H1 (cell line): ENCODE results near the gene LRP1. TPM values are rescaled to one million over a fixed set of nuclear protein-coding genes. Genes with fewer than 3 reads are reported as not detected.

ENCODE experiments used
- CTCF ChIA-PET: fragments of 300-600 bp; sonication (Branson Sonifier 250); formaldehyde crosslinking; loops from one replicate; lab custom pipeline; 2021; ENCODE audit not compliant: partially characterized antibody; lab: Charles Lee
- POLR2A ChIA-PET: fragments of 300-600 bp; sonication (Branson Sonifier 250); formaldehyde crosslinking; loops from one replicate; lab custom pipeline; 2021; ENCODE audit warnings: inconsistent platforms; ENCODE audit not compliant: partially characterized antibody; lab: Charles Lee
- DNase-seq, 2 experiments: peaks; one replicate each; pipeline versions ENCODE4 v3.0.0 to v3.0.0-alpha.2; 2010 to 2022; ENCODE audit warnings: low spot score in 2 of 2, low read depth in 1 of 2, mixed read lengths in 1 of 2
- FAIRE-seq: peaks from 2 replicates; lab custom pipeline; 2011; peaks lifted over from hg19 to GRCh38; lab: Jason Lieb, UNC
- H2AFZ ChIP-seq: 2 replicates; pipeline ENCODE4 v1.8.1; 2012; ENCODE audit warnings: low read length, inconsistent platforms
- H2AK5ac ChIP-seq: 2 replicates; pipeline ENCODE4 v1.6.1; 2013; ENCODE audit warnings: low read depth, low read length
- H2BK120ac ChIP-seq: replicated peaks from 2 replicates; pipeline ENCODE3; 2013; ENCODE audit warnings: low read depth, low read length, inconsistent platforms
- H2BK12ac ChIP-seq: 2 replicates; pipeline ENCODE4 v1.6.1; 2013; ENCODE audit warnings: low read depth, low read length
- H2BK15ac ChIP-seq: 2 replicates; pipeline ENCODE4 v1.6.1; 2013; ENCODE audit warnings: low read length
- H2BK20ac ChIP-seq: 2 replicates; pipeline ENCODE4 v1.6.1; 2013; ENCODE audit warnings: low read length
- H2BK5ac ChIP-seq: 2 replicates; pipeline ENCODE4 v1.6.1; 2013; ENCODE audit warnings: low read depth, low read length
- H3K14ac ChIP-seq: 2 replicates; pipeline ENCODE4 v1.6.1; 2013; ENCODE audit warnings: inconsistent platforms; ENCODE audit not compliant: insufficient read length
- H3K18ac ChIP-seq: 2 replicates; pipeline ENCODE4 v1.6.1; 2013; ENCODE audit warnings: low read length; ENCODE audit errors: extremely low read depth
- H3K23ac ChIP-seq: 2 replicates; pipeline ENCODE4 v1.6.1; 2013; ENCODE audit warnings: inconsistent platforms; ENCODE audit not compliant: insufficient read length
- H3K23me2 ChIP-seq: 2 replicates; pipeline ENCODE4 v1.6.1; 2013; ENCODE audit warnings: low read depth, low read length
- H3K27ac ChIP-seq: 2 replicates; pipeline ENCODE4 v1.6.1; 2011; ENCODE audit warnings: low read depth, low read length, inconsistent platforms
- H3K27me3 ChIP-seq, 4 experiments: replicated peaks in 1 of 4; 1 replicate in 1 of 4; 2 replicates in 3 of 4; pipeline versions ENCODE4 v1.6.1 to v1.8.1; 2011 to 2013; ENCODE audit warnings: low read length in 3 of 4, mild to moderate bottlenecking in 3 of 4, inconsistent platforms in 2 of 4, mixed read lengths in 2 of 4, moderate library complexity in 1 of 4; ENCODE audit not compliant: control insufficient read depth in 3 of 4, insufficient read depth in 3 of 4; ENCODE audit errors: extremely low read depth in 1 of 4
- H3K36me3 ChIP-seq, 4 experiments: 2 replicates each; pipeline versions ENCODE4 v1.6.1 to v1.8.1; 2011 to 2013; ENCODE audit warnings: mild to moderate bottlenecking in 4 of 4, low read length in 3 of 4, moderate library complexity in 2 of 4, control low read depth in 1 of 4, inconsistent platforms in 1 of 4; ENCODE audit not compliant: insufficient read depth in 4 of 4, control insufficient read depth in 2 of 4
- H3K4ac ChIP-seq: replicated peaks from 2 replicates; pipeline ENCODE3; 2013; ENCODE audit warnings: low read length, low read depth, mixed read lengths, inconsistent platforms; ENCODE audit not compliant: insufficient read length
- H3K4me1 ChIP-seq, 4 experiments: replicated peaks in 1 of 4; 1 replicate in 1 of 4; 2 replicates in 3 of 4; pipeline versions ENCODE4 v1.6.1 to v1.8.1; 2011 to 2013; ENCODE audit warnings: low read length in 3 of 4, inconsistent platforms in 2 of 4, mixed read lengths in 1 of 4; ENCODE audit not compliant: insufficient read depth in 4 of 4, control insufficient read depth in 3 of 4
- H3K4me2 ChIP-seq, 2 experiments: 2 replicates each; pipeline versions ENCODE4 v1.6.1 to v1.8.1; 2011 to 2013; ENCODE audit warnings: low read depth in 2 of 2, low read length in 2 of 2, control low read depth in 1 of 2, inconsistent platforms in 1 of 2, mild to moderate bottlenecking in 1 of 2; ENCODE audit not compliant: insufficient read depth in 1 of 2
- H3K4me3 ChIP-seq, 4 experiments: fragments of 200-600, 300-600 bp in 1 of 4; sonication (generic), shearing (Covaris generic), sonication (Bioruptor Twin) in 1 of 4; 2 replicates each; pipeline versions ENCODE4 v1.5.1 to v1.8.1; 2011 to 2016; ENCODE audit warnings: low read length in 4 of 4, low read depth in 3 of 4, control low read depth in 2 of 4, inconsistent platforms in 2 of 4, mild to moderate bottlenecking in 2 of 4, mixed read lengths in 1 of 4, moderate library complexity in 1 of 4; ENCODE audit not compliant: insufficient read depth in 2 of 4; ENCODE audit errors: extremely low read depth in 1 of 4
- H3K56ac ChIP-seq: replicated peaks from 2 replicates; pipeline ENCODE3; 2013; ENCODE audit warnings: low read depth, mild to moderate bottlenecking, mixed read lengths, low read length, inconsistent platforms; ENCODE audit not compliant: insufficient read length
- H3K79me1 ChIP-seq: 2 replicates; pipeline ENCODE4 v1.6.1; 2013; ENCODE audit warnings: low read depth, low read length, control low read depth
- H3K79me2 ChIP-seq, 2 experiments: 2 replicates each; pipeline versions ENCODE4 v1.6.1 to v1.8.1; 2012 to 2013; ENCODE audit warnings: low read length in 2 of 2, mild to moderate bottlenecking in 2 of 2, inconsistent platforms in 1 of 2; ENCODE audit not compliant: insufficient read depth in 2 of 2, control insufficient read depth in 1 of 2
- H3K9ac ChIP-seq, 4 experiments: replicated peaks in 1 of 4; 1 replicate in 1 of 4; 2 replicates in 3 of 4; pipeline versions ENCODE4 v1.6.1 to v1.8.1; 2011 to 2013; ENCODE audit warnings: low read depth in 3 of 4, low read length in 3 of 4, control low read depth in 2 of 4, mild to moderate bottlenecking in 2 of 4, moderate library complexity in 2 of 4, inconsistent platforms in 1 of 4; ENCODE audit errors: extremely low read depth in 1 of 4
- H3K9me3 ChIP-seq, 2 experiments: 2 replicates each; pipeline versions ENCODE4 v1.6.1 to v1.8.1; 2012 to 2013; ENCODE audit warnings: mild to moderate bottlenecking in 2 of 2, moderate library complexity in 2 of 2, control low read depth in 1 of 2, inconsistent platforms in 1 of 2, low read depth in 1 of 2, low read length in 1 of 2, mixed read lengths in 1 of 2; ENCODE audit not compliant: insufficient read depth in 2 of 2
- H4K20me1 ChIP-seq, 2 experiments: replicated peaks in 1 of 2; 2 replicates each; pipeline versions ENCODE3 to v1.8.1; 2011 to 2013; ENCODE audit warnings: inconsistent platforms in 2 of 2, low read length in 2 of 2, mild to moderate bottlenecking in 1 of 2; ENCODE audit not compliant: insufficient read depth in 2 of 2, control insufficient read depth in 1 of 2
- H4K5ac ChIP-seq: 2 replicates; pipeline ENCODE4 v1.6.1; 2013; ENCODE audit warnings: low read length, low read depth, mixed read lengths, inconsistent platforms; ENCODE audit not compliant: insufficient read length
- H4K8ac ChIP-seq: 2 replicates; pipeline ENCODE4 v1.8.0; 2013; ENCODE audit warnings: mild to moderate bottlenecking, moderate library complexity, low read length, inconsistent platforms; ENCODE audit not compliant: insufficient read depth; ENCODE audit errors: extremely low read depth
- H4K91ac ChIP-seq: replicated peaks from 2 replicates; pipeline ENCODE3; 2013; ENCODE audit warnings: low read length, mixed read lengths, inconsistent platforms; ENCODE audit not compliant: insufficient read length
- TAF7 ChIP-seq: optimal IDR thresholded peaks from 2 replicates; pipeline ENCODE3; 2011; ENCODE audit warnings: low read depth, mild to moderate bottlenecking, inconsistent platforms, low read length, moderate library complexity, borderline replicate concordance
- WGBS, 2 experiments: shearing (Covaris generic) in 1 of 2; methylation state at CpG; one replicate each; pipeline versions ENCODE4 v1.1.6 to v1.1.7; 2013 to 2015; ENCODE audit warnings: low lambda C conversion rate in 2 of 2, mixed read lengths in 2 of 2, inconsistent platforms in 1 of 2, low coverage in 1 of 2, missing lambda C conversion rate in 1 of 2; ENCODE audit not compliant: insufficient replicate concordance in 2 of 2, insufficient coverage in 1 of 2, insufficient read length in 1 of 2; ENCODE audit errors: extremely low coverage in 1 of 2, missing lambda C conversion rate in 1 of 2; 5-methylcytosine and 5-hydroxymethylcytosine counted together
- polyA plus RNA-seq, 7 experiments: library from polyadenylated mRNA; depleted of rRNA in 3 of 7; stranded (reverse) in 5 of 7; unstranded in 2 of 7; fragments of >200 nt in 5 of 7; fragments of 200-250 nt in 2 of 7; gene quantifications; 1 replicate in 5 of 7; 2 replicates in 1 of 7; 4 replicates in 1 of 7; pipeline versions ENCODE4 v1.2.1 to v1.2.3, GENCODE V29; 2011 to 2013; ENCODE audit warnings: missing spikeins in 2 of 7, mixed read lengths in 2 of 7
- total RNA-seq: library from RNA; stranded (reverse); fragmentation: NEBNext Ultra II Directional; extraction: Animal tissue kit (Norgen Biotek cat#: 25700); gene quantifications from 2 replicates; pipeline ENCODE4 v1.2.1, GENCODE V29; 2021

Gene LRP1
- total and polyA plus RNA-seq, 2 of the 8 experiments (the other 6 are each of a cell fraction or from before 2014, with no cell fraction given), result 35.3 to 92.5 TPM

DNA sequence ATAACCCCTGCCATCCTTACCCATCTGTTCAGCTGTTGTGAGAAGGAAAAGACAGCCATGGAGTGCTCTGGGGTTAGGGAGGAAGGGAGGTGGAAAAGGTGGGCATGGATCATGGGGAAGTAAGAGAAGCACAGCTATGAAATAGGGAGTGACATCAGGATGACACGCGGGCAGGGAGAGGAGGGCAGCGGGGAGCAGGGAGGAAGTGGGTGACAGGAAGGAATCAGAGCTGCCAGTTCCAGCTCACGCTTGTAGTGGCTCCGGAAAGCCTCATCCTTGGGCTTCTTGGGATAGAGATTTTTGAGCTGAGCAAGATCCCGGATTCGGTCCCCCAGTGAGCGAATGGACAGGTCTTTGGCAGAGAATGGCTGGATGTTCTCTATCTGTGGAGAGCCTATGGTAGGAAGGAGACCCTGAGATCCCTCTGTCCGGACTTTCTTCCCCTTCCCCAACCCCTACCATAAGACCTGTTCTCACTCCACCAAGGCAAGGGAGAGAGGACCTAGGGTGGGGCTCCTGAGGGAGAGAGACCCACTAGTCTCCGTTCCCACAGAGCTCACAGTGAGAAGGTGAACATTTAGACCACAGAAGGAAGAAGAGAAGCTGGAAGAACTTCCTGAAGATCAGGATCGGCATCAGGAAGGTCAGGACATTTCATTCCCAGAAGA lies 29.1 kb upstream of the LRP1 start:
- Histone ChIP-seq H3K79me1 (no peaks in the 10 kb centered on the region; the same call in 1 of the 2 replicates), H2BK120ac (no peak overlapping the region), H3K23ac (no peak overlapping the region), H2BK12ac (no peak overlapping the region), H3K4ac (no peak overlapping the region), H4K91ac (no peak overlapping the region), H4K8ac (no peak overlapping the region), H3K4me3 (no peak overlapping the region), H3K4me1 (peaks cover 0 to 9% (median 7%) of the 10 kb centered on the region in 4 experiments; a peak in 5 of 7 replicates), H3K36me3 (peaks cover 0 to 18% (median 8%) of the 10 kb centered on the region in 4 experiments; a peak in 6 of 8 replicates), H2AK5ac (no peak overlapping the region), H3K9ac (no peak overlapping the region), H3K23me2 (no peaks in the 10 kb centered on the region), H3K18ac (no peak overlapping the region), H4K5ac (no peak overlapping the region), H2AFZ (no peak overlapping the region), H3K27ac (no peak overlapping the region), H3K4me2 (no peak overlapping the region), H3K27me3 (no peaks in the 10 kb centered on the region), H3K9me3 (no peaks in the 10 kb centered on the region), H2BK15ac (no peak overlapping the region), H3K56ac (no peak overlapping the region), H3K14ac (no peak overlapping the region), H2BK20ac (no peak overlapping the region), H4K20me1 (peaks cover 0 to 2% of the 10 kb centered on the region in 2 experiments), H2BK5ac (no peak overlapping the region), H3K79me2 (no peaks in the 10 kb centered on the region; a peak in 1 of 4 replicates)
- ChIA-PET POLR2A (interaction anchor here (0.6 to 16.5 kb wide), 7 partner anchors 8 to 48 kb away, joined by 3 to 352 read pairs (median 4); partner anchors contain the start of genes NAB2, NEMP1 and STAT6), CTCF (interaction anchor here (0.9 to 15.7 kb wide), 13 partner anchors 6 to 114 kb away, joined by 3 to 325 read pairs (median 6); partner anchors contain the start of genes NAB2 and STAT6)
- DNase-seq, result no peak
- 93% methylated on average over 11 of the region's 11 CpGs; no CpG with 5 or more reads in 1 of the 2 experiments for WGBS, 2 experiments
- TF ChIP-seq TAF7, result no peak
- no peak for FAIRE-seq
